Stimulated activated CD8-positive, alpha-beta memory T cell treated with anti-CD3 and anti-CD28 coated beads, Interleukin-12 subunit alpha, Interleukin-12 subunit beta, amount 100 ng/mL, for 1 hour (primary cell): ENCODE results near the gene NCAPG2.
"Not testable (repeated sequence)": the region's sequence is repeated elsewhere in the genome, so short reads cannot be mapped to it uniquely, and the experiment has no call there.

Experiments
- DNase-seq: peaks from one replicate; pipeline ENCODE4 v3.0.0-alpha.2; 2020; ENCODE audit warnings: low read depth

Gene NCAPG2

DNA sequence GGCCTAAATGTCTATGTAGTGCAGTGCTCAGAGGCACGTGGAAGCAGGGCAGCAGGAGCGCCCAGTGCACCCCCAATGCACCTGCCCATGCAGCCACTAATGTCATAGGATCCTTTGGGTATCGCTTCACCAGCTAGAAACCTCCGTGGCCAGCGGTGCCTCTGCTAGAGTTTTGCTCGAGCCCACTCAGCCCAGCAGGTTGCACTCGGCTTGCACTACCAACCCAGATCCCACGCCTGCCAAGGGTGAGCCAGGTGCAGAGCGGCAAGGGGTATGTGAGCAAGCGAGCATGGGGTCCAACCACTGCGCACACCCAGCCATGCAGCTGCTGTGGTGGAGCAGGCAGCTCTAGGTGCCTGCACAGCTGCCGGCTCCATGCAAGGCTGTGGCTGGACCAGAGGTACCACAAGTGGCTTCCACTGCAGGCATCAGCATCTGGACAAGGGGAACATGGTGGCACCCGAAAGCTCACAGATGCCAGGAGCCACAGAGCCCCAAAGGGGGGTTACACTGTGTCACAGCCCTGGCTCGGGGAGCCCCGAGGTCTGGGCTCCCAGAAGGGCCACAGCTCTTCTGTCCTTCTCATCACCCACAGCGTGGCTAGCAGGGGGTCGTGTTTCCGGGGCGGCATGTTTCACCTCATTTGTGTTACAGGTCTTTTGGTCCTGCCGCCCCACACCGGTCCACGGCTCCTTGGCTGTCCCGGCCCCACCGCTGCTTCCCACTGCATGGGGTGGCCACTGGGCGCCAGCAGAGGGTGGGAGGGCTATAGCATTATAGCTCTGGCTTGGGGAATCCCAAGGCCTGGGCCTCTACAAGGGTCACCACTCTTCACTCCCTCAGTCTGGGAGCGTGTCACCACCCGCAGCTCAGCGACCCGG is 2.3 kb upstream of the NCAPG2 start:
- no peak for DNase-seq

DNA sequence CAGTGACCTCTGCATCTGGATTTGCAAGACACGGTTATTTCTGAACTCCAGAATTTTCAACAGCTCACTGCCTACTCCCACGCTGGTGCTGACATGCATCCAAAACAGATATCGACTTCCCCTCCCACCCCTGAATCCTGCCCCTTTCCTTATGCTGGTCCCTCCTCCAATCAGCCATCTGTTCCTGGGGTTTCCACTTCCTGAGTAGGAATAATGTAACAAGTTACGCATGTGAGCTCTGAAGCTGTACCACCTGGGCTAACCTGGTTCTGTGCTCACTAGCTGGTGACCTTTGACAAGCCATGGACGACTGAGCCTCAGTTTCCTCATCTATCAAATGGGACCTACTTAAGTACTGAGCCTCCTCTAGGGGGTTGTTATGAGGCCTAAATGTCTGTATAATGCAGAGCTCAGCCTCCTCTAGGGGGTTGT is 1.7 kb upstream of the NCAPG2 start:
- DNase-seq, result no peak

DNA sequence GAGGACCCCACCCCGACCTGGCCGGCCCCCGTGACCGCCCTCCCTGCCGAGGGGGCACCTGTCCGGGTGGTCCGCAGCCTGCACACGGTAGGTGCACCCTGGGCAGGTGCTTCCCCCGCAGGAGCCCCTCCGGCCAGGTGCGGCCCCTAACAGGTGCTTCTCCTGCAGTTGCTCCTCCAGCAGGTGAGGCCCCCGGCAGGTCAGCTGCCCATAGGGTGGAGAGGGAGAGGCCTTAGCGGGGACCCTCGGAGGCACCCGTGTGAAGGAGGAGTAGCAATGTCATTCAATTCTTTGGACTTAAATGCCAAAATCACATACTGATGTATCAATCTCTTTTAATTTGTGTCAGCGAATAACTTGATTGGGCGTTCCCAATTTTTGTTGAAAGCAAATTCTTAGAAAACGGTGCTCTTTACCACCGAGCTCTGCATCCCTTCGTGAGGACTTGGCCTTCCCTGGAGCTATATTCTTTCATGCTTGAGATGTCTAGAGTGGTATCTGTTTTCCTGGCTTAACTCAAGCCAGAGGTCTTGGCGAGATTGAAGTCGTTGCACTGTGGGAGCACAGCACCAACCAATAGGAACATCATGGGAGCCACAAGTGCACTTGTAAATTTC is 738 bp upstream of the NCAPG2 start:
- no peak for DNase-seq

DNA sequence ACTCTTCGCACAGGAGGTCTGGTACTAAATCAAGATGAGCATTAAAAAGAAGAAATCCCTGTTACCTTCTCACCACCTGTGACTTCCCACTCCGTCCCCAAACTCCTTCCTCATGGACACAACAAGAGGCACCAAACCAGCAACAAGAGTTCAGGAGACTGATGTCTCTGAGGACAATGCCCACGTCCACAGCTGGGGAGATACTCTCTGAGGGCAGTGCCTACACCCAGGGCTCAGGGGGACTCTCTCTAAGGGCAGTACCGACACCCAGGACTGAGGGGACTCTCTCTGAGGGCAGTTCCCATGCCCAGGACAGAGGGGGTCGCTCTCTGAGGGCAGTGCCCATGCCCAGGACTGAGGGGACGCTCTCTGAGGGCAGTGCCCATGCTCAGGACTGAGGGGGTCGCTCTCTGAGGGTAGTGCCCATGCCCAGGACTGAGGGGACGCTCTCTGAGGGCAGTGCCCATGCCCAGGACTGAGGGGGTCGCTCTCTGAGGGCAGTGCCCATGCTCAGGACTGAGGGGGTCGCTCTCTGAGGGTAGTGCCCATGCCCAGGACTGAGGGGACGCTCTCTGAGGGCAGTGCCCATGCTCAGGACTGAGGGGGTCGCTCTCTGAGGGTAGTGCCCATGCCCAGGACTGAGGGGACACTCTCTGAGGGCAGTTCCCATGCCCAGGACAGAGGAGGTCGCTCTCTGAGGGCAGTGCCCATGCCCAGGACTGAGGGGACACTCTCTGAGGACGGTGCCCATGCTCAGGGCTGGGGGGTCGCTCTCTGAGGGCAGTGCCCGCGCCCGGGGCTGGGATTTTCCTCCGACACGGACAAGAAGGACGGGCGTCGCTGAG is 703 bp downstream of the NCAPG2 start:
- DNase-seq, result not testable (repeated sequence)

GRCh38 chr7:158702944-158703343 is 1.7 kb downstream of the NCAPG2 start:
- no peak for DNase-seq

DNA sequence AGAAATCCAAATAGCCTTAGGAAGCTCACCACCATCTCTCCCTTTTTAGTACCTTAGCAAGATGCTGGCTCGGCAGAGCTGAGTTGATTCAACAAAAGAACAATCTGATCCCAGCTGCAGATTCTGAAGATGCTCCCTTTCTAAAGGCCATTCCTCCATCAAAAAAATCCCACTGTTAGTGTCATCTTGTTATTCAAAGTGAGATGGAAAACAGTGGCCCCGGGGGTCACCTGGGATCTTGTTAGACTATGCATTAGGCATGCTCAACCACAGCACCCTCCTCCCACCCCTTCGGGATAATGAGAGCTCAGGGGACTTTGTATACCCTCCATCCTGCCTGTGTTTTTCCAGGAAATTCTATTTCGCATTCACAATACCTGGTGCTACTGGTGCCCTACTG is 2.4 kb downstream of the NCAPG2 start:
- no peak for DNase-seq

- DNase-seq, result no peak
Measured at GRCh38 chr7:158700008-158700407, 4.6 kb downstream of the NCAPG2 start.

GRCh38 chr7:158699341-158699740 is 5.3 kb downstream of the NCAPG2 start:
- DNase-seq, result no peak

DNA sequence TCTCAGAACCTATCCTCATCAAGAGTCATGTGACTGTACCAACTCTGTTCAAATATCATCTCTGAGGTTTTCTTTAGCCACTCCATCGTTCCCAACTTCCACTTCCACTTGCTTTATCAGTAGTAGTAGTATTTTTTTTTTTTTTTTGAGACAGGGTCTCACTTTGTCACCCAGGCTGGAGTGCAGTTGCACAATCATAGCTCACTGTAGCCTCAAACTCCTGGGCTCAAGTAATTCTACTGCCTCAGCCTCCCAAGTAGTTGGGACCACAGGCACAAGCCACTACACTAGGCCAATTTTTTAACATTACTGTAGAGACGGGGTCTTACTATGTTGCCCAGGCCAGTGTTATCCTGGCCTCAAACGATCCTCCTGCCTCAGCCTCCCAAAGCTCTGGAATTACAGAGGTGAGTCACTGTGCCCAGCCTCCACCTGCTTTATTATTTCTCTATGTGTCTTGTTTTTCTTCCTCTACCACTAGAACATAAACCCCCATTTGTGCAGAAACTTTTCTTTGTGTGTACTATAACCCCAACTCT is 5.9 kb downstream of the NCAPG2 start:
- no peak for DNase-seq

DNA sequence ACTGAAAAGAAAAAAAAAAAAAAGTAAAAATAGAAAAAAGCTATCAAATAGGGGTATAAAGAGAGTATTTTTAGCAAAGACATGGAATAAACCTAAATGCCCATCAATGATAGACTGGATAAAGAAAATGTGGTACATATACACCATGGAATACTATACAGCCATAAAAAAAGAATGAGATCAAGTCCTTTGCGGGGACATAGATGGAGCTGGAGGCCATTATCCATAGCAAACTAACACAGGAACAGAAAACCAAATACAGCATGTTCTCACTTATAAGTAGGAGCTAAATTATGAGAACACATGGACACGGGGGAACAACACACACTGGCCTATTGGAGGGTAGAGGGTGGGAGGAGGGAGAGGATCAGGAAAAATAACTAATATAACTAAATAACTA is 7.0 kb downstream of the NCAPG2 start:
- not testable (repeated sequence) for DNase-seq

- DNase-seq, result peak; percentile 22
Measured at GRCh38 chr7:158695726-158696452, 8.7 kb downstream of the NCAPG2 start.

GRCh38 chr7:158695056-158695455 is 9.5 kb downstream of the NCAPG2 start:
- no peak for DNase-seq

- DNase-seq, result no peak
Measured at GRCh38 chr7:158694650-158695049, 10.0 kb downstream of the NCAPG2 start.

DNA sequence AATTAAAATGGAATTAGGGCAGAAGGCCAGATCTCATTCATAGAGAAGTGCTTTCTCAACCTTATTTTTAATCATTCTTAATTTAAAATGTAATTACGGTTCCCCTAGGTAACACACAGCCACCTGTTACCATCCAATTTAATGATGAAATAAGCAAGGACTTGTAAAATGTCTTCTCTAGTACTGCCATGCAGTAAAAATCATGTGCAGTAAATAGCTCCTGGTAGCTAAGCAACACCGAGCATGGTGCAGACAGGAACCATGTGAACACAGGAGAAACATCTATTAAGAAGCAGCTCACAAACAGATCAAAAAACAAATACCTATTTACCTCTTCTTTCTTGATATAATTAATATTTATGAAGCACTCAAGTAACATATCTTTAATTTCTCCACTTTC is 15.1 kb downstream of the NCAPG2 start:
- no peak for DNase-seq

GRCh38 chr7:158687406-158687805 is 17.2 kb downstream of the NCAPG2 start:
- DNase-seq, result no peak

DNA sequence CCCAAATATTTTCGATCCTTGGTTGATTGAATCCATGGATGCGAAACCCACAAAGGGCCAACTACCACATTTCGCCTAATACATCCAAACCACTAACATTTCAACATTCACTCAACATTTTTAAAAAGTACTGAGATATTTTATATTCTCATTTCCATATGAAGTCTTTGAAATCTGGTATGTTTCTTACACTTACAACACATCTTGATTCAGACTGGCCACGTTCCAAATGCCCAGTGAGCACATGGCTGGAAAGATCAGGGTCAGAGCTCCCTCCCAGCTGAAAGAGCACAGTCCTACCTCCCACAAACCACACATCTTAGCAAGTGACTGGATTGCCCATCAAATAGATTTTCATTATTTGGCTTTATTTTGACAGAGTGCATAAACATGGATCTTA is 18.9 kb downstream of the NCAPG2 start:
- DNase-seq, result no peak

GRCh38 chr7:158684329-158684728 is 20.3 kb downstream of the NCAPG2 start:
- no peak for DNase-seq

DNA sequence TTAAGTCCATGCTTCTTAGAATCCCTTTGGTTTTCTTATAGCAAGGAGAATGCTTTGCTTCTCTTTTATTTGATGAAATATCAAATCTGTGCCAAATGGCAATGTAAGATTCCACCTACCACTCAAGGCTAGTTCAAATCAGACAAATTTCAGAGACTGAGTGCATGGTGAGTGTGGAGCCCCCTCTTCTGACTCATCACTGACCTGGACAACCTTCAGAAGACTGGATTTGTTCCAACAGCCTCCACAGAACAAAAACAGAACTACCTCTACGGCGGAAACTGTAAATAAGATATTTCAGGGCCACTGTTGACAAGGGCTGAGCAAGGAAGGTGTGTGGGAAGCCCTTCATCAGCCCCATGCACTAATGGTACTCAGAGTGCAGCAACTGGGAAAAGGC is 21.1 kb downstream of the NCAPG2 start:
- DNase-seq, result no peak

DNA sequence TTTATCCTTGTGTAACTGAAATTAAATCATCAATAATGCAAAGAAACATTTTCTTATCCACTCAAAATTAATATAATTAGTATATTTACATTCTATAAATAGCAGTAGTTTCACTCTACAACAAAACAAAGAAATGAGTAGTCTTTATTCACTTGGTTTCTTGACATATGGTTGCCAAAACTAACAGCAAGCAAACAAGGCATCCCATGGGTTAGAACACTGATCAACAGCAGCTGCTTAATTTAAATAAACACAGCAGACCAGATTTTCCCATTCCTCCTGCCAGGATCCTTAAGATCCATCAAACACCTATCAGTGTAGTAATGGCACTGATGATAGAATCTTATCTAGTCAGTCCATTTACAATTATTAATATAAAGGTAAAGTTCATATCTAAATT is 22.1 kb downstream of the NCAPG2 start:
- no peak for DNase-seq

DNA sequence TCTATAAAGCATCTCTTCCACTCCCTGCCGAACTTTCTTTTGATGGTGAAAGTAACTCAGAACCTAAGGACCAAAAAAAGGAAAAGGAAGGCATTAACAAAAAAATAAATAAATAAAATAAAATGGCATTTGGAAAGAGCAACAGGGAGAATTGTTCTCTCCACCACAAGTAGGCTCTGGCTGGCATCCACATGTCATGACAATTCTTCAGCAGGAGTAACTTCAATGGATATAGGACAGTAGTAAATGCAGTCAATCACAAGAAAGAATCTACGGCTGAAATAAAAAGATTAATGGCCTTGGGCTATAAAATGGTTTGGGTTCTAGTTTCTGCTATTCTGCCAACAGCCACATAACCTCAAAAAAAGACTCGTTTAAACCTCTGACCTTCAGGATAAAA is 23.9 kb downstream of the NCAPG2 start:
- DNase-seq, result no peak

GRCh38 chr7:158676906-158677305 is 27.7 kb downstream of the NCAPG2 start:
- DNase-seq, result no peak
